HG03575 (cell line): ENCODE data around the gene KLHDC8B.

ENCODE experiments used
- ATAC-seq: cut with Tn5 transposase; IDR thresholded peaks from one replicate; pipeline ENCODE4 v1.9.1; 2021; ENCODE audit not compliant: unreplicated experiment, insufficient number of reproducible peaks, low FRiP score; ENCODE audit errors: extremely low read depth

Gene KLHDC8B

GRCh38 chr3:49171119-49171774 lies at the start of gene KLHDC8B:
Gene KLHDC8B (plus strand): TSS chr3:49171598. CDS start chr3:49172770, 1,172 bp downstream.
- no peak for ATAC-seq

GRCh38 chr3:49122022-49122421 lies 49.4 kb upstream of the KLHDC8B start:
- ATAC-seq = no peak

- no peak for ATAC-seq
Measured at GRCh38 chr3:49122451-49122850, 48.9 kb upstream of the KLHDC8B start.

GRCh38 chr3:49122886-49123545 lies 48.4 kb upstream of the KLHDC8B start:
- ATAC-seq = no peak

- no peak for ATAC-seq
Measured at GRCh38 chr3:49123687-49124086, 47.7 kb upstream of the KLHDC8B start.

- ATAC-seq = no peak
Measured at GRCh38 chr3:49124203-49124602, 47.2 kb upstream of the KLHDC8B start.

GRCh38 chr3:49124991-49125670 lies 46.3 kb upstream of the KLHDC8B start:
- no peak for ATAC-seq

- ATAC-seq = no peak
Measured at GRCh38 chr3:49131040-49131439, 40.4 kb upstream of the KLHDC8B start.

DNA sequence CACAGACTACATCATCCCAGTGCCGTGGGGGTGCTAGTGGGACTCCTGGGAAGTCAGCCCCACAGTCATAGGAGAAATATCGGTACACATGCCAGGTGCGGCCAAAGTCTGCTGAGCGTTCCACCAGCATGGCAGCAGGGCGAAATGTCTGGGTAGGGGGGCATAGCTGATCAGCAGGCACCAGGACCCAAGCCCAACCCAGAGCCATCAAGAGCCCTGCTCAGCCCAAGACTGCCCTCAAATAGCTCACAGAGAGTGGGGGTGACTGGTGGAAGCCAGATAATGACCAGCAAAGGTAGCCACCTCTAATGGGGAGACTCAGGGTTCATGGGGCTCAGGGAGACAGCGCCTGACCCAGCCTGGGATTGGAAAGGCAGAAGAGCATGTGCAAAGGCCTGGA lies 39.8 kb upstream of the KLHDC8B start:
- ATAC-seq = no peak

GRCh38 chr3:49132073-49132436 lies 39.3 kb upstream of the KLHDC8B start:
- ATAC-seq = no peak

DNA sequence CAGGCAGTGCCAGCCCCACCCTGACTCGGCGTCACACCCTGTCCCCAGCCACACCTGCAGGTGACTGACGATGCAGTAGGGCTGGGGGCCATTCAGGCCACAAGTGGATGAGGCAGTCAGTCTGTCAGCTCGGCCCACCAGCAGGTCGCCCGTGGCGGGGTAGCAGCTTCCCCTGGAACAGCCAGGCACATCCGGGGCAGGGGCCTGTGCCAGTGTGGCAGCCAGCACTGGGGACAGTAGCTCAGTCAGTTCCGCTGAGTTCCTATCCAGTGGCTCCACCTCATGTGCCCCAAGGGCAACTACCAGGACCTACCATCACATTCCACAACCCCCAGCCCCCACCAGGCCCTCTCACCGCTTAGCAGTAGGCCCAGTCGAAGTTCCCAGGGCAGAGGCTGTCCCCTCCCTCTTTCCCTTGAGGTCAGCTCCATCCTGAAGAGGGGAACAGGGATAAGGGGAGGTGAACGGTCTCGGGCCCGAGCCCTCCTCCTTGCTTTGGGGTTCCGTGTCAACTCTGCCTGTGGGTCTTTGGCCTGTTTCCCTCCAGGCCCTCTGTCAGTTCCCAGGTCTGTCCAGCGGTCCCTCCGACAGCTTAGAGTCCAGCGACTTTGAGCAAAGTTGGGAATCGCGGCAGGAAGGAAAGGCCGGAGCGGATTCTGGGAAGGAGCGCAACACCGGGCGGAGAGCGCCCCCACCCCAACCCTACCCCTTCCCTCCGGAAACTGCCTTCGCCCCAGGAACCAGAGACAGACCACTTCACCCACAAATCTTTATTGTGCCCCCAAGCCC lies 38.8 kb upstream of the KLHDC8B start, which contains the start of gene LAMB2:
Gene LAMB2 (minus strand): TSS at position 614 of the 789 bp plus-strand sequence. CDS start 183 bp downstream, at position 431.
- no peak for ATAC-seq

- ATAC-seq = no peak
Measured at GRCh38 chr3:49133226-49133951, 38.0 kb upstream of the KLHDC8B start.

GRCh38 chr3:49134471-49135265 lies 36.7 kb upstream of the KLHDC8B start:
- ATAC-seq = no peak

DNA sequence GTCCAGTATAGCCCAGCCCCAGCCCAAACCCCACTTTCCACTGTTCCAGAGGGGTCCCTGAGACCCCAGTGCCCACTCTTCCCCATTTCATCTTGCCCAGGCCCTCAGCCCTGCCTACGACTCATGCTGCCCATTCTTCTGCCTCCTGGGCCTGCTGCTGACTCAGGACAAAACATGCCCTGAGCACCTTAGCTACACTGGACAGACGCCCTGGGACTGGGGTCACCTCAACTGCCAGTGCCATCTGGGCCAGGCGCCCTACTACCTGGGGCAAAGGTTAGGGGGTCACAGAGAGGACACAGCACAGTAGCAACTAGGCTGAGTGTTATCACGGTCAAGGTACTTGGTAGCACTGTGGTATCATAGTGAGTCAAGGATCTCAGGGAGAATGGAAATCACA lies 35.9 kb upstream of the KLHDC8B start:
- no peak for ATAC-seq

- no peak for ATAC-seq
Measured at GRCh38 chr3:49140080-49140479, 31.3 kb upstream of the KLHDC8B start.

GRCh38 chr3:49148159-49148558 lies 23.2 kb upstream of the KLHDC8B start:
- no peak for ATAC-seq

DNA sequence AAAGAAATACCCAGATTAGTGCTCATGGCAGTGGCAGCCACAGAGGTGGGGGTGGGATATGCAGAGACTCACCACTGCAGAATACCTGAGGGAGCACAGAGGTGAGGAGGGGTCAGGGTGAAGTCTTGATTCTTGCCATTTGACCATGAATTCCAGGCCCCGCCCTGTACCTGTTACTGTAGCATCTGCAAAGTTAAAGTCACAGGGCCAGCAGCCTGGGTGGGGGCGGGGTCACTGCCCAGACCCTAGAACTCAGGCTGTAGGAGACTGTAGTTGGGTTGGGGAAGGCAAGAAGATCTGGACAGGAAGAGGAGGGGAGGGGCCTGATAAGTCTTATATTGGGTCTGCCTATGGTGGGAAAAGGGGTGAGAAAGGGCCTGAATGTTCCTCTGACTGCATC lies 19.8 kb upstream of the KLHDC8B start:
- ATAC-seq = no peak

DNA sequence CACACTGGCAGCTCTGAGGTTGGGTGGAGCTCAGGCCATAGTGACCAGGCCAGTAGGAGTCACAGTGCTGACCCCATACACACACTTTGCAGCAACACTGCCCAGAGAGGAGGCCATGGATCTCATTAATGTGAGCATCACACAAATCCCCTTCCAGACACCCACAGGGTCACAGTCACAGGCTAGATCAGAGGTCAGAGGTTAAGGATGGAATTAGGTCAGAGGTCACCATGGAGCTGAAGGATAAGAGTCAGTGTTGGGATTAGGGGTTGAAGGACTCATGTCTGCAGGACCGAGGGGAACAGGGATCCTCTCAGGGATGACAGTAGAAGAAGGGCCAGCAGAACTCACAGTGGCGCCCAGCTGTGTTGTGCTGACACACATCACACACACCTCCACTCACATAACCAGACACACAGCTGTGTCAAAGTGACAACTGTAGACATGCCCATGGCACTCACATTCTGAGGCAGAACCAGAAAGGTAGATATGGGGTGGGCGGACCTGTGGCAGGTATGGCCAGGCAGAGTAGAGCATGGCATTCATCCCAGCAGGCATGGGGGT lies 18.0 kb upstream of the KLHDC8B start:
- no peak for ATAC-seq
